SK-N-SH (cell line): ENCODE results near the gene WARS2.

Experiments
- FOXM1 ChIP-seq: IDR thresholded peaks from 2 replicates; pipeline ENCODE4 v1.4.0; 2012; ENCODE audit warnings: low read depth, mild to moderate bottlenecking
- JUND ChIP-seq: IDR thresholded peaks from 2 replicates; pipeline ENCODE4 v1.4.0; 2012
- POLR2AphosphoS5 ChIP-seq: IDR thresholded peaks from 2 replicates; pipeline ENCODE4 v1.6.1; 2012; ENCODE audit warnings: low read depth, low read length
- RFX5 ChIP-seq: IDR thresholded peaks from 2 replicates; pipeline ENCODE4 v1.6.1; 2012; ENCODE audit warnings: mild to moderate bottlenecking, improper control_type of control experiment, low read length
- TAF1 ChIP-seq: IDR thresholded peaks from 2 replicates; pipeline ENCODE4 v1.6.1; 2012; ENCODE audit warnings: low read depth, mild to moderate bottlenecking, low read length, moderate library complexity, borderline replicate concordance
- TEAD4 ChIP-seq: IDR thresholded peaks from 2 replicates; pipeline ENCODE4 v1.4.0; 2012; ENCODE audit warnings: mild to moderate bottlenecking, borderline replicate concordance; ENCODE audit not compliant: insufficient read depth
- YY1 ChIP-seq: IDR thresholded peaks from 2 replicates; pipeline ENCODE4 v1.4.0; 2012; ENCODE audit warnings: low read depth, mild to moderate bottlenecking
- TF ChIP-seq, protein P1 (sequence below): fragments of 200-600 bp; sonication (generic); IDR thresholded peaks from 2 replicates; pipeline ENCODE4 v1.6.1; 2017; ENCODE audit warnings: antibody characterized with exemption, mild to moderate bottlenecking, moderate library complexity
- TF ChIP-seq, protein P2 (sequence below): IDR thresholded peaks from 2 replicates; pipeline ENCODE4; 2012
- TF ChIP-seq, protein P3 (sequence below): IDR thresholded peaks from 2 replicates; pipeline ENCODE4 v1.6.1; 2012; ENCODE audit warnings: mild to moderate bottlenecking, low read depth, low read length, moderate library complexity

DNA sequence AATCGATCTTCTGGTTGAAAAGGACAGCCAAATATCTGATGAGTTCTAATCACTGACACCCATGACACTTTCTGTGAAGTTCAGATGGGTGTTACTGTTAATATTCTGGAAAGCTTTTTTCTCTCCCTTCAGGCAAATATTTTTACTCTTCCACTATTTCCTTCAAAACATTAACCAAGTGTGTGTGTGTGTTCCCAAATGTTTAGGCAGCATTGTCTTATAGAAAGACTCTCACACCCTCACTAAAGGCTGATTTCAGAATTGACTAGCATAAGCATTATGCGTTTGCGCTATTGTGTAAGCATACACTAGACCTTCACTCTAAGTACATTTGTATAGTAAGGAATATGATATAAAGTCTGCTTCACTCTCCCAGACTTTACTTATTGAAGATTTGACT lies 24.7 kb downstream of the WARS2 start:
- TF ChIP-seq FOXM1, result no peak
- TF ChIP-seq, protein P1, sequence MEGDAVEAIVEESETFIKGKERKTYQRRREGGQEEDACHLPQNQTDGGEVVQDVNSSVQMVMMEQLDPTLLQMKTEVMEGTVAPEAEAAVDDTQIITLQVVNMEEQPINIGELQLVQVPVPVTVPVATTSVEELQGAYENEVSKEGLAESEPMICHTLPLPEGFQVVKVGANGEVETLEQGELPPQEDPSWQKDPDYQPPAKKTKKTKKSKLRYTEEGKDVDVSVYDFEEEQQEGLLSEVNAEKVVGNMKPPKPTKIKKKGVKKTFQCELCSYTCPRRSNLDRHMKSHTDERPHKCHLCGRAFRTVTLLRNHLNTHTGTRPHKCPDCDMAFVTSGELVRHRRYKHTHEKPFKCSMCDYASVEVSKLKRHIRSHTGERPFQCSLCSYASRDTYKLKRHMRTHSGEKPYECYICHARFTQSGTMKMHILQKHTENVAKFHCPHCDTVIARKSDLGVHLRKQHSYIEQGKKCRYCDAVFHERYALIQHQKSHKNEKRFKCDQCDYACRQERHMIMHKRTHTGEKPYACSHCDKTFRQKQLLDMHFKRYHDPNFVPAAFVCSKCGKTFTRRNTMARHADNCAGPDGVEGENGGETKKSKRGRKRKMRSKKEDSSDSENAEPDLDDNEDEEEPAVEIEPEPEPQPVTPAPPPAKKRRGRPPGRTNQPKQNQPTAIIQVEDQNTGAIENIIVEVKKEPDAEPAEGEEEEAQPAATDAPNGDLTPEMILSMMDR, result no peak
- TF ChIP-seq POLR2AphosphoS5, result no peak
- no peak for TF ChIP-seq TAF1
- TF ChIP-seq RFX5, result no peak
- TF ChIP-seq, protein P2, sequence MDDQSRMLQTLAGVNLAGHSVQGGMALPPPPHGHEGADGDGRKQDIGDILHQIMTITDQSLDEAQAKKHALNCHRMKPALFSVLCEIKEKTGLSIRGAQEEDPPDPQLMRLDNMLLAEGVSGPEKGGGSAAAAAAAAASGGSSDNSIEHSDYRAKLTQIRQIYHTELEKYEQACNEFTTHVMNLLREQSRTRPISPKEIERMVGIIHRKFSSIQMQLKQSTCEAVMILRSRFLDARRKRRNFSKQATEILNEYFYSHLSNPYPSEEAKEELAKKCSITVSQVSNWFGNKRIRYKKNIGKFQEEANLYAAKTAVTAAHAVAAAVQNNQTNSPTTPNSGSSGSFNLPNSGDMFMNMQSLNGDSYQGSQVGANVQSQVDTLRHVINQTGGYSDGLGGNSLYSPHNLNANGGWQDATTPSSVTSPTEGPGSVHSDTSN, result no peak
- TF ChIP-seq, protein P3, sequence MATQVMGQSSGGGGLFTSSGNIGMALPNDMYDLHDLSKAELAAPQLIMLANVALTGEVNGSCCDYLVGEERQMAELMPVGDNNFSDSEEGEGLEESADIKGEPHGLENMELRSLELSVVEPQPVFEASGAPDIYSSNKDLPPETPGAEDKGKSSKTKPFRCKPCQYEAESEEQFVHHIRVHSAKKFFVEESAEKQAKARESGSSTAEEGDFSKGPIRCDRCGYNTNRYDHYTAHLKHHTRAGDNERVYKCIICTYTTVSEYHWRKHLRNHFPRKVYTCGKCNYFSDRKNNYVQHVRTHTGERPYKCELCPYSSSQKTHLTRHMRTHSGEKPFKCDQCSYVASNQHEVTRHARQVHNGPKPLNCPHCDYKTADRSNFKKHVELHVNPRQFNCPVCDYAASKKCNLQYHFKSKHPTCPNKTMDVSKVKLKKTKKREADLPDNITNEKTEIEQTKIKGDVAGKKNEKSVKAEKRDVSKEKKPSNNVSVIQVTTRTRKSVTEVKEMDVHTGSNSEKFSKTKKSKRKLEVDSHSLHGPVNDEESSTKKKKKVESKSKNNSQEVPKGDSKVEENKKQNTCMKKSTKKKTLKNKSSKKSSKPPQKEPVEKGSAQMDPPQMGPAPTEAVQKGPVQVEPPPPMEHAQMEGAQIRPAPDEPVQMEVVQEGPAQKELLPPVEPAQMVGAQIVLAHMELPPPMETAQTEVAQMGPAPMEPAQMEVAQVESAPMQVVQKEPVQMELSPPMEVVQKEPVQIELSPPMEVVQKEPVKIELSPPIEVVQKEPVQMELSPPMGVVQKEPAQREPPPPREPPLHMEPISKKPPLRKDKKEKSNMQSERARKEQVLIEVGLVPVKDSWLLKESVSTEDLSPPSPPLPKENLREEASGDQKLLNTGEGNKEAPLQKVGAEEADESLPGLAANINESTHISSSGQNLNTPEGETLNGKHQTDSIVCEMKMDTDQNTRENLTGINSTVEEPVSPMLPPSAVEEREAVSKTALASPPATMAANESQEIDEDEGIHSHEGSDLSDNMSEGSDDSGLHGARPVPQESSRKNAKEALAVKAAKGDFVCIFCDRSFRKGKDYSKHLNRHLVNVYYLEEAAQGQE, result no peak
- TF ChIP-seq YY1, result no peak
- TF ChIP-seq TEAD4, result no peak
- TF ChIP-seq JUND, result no peak
